Hepatocyte (in vitro differentiated cells): ENCODE results near the gene STK38L.

Experiments
- EZH2 ChIP-seq: fragments of 200-600 bp; sonication (generic); IDR thresholded peaks from 2 replicates; pipeline ENCODE4 v1.6.1; 2016; ENCODE audit warnings: antibody characterized with exemption, mild to moderate bottlenecking, borderline replicate concordance
- TF ChIP-seq, protein P1 (sequence below): fragments of 200-600 bp; sonication (generic); IDR thresholded peaks from 2 replicates; pipeline ENCODE4 v1.5.1; 2016; ENCODE audit warnings: antibody characterized with exemption, mild to moderate bottlenecking; ENCODE audit not compliant: poor library complexity

DNA sequence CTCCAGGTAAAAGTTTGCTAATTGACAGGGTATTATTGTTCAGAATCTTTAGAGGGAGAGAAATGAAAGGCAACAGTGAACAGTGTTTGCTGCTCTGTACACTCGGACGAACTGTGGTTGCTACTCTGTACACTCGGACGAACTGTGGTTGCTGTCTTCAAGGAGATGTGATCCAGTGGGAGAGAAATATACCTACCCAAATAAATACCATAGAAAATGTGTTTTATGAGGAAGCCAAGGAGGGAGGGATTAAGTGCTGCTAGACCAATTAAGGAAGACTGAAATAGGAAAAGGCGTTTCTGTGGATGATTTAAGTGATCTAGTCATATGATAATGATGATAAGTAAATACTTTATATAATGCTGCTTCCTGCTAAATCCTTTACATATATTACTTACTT is 2.7 kb downstream of the STK38L start:
- TF ChIP-seq EZH2, result no peak
- TF ChIP-seq, protein P1, sequence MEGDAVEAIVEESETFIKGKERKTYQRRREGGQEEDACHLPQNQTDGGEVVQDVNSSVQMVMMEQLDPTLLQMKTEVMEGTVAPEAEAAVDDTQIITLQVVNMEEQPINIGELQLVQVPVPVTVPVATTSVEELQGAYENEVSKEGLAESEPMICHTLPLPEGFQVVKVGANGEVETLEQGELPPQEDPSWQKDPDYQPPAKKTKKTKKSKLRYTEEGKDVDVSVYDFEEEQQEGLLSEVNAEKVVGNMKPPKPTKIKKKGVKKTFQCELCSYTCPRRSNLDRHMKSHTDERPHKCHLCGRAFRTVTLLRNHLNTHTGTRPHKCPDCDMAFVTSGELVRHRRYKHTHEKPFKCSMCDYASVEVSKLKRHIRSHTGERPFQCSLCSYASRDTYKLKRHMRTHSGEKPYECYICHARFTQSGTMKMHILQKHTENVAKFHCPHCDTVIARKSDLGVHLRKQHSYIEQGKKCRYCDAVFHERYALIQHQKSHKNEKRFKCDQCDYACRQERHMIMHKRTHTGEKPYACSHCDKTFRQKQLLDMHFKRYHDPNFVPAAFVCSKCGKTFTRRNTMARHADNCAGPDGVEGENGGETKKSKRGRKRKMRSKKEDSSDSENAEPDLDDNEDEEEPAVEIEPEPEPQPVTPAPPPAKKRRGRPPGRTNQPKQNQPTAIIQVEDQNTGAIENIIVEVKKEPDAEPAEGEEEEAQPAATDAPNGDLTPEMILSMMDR, result no peak
